Stimulated activated naive CD8-positive, alpha-beta T cell treated with anti-CD3 and anti-CD28 coated beads, Interleukin-15, amount 100 ng/mL, for 72 hours (primary cell): ENCODE results near the gene ALS2CL.

Experiments used
- ATAC-seq: fragments of 150-1000 bp; cut with Tn5 transposase; 2 replicates; pipeline ENCODE4 v1.10.0; 2021; ENCODE audit warnings: mild to moderate bottlenecking, moderate library complexity
- DNase-seq, 2 donors: peaks; one replicate each; pipeline ENCODE4 v3.0.0; 2021 to 2022
- H3K27ac Mint-ChIP-seq, 2 donors: one replicate each; pipeline ENCODE4 v1.8.0; 2022; ENCODE audit warnings: mild to moderate bottlenecking in 2 of 2, mixed read lengths in 2 of 2, moderate library complexity in 2 of 2
- H3K27me3 Mint-ChIP-seq: one replicate; pipeline ENCODE4 v1.8.0; 2022; ENCODE audit warnings: mixed read lengths
- H3K4me1 Mint-ChIP-seq: one replicate; pipeline ENCODE4 v1.8.0; 2022; ENCODE audit warnings: mild to moderate bottlenecking, mixed read lengths
- H3K4me3 Mint-ChIP-seq, 2 donors: one replicate each; pipeline ENCODE4 v1.8.0; 2022; ENCODE audit warnings: mild to moderate bottlenecking in 2 of 2, mixed read lengths in 2 of 2, moderate library complexity in 1 of 2
- H3K9me3 Mint-ChIP-seq, 2 donors: one replicate each; pipeline ENCODE4 v1.8.0; 2022; ENCODE audit warnings: mixed read lengths in 2 of 2

Gene ALS2CL

DNA sequence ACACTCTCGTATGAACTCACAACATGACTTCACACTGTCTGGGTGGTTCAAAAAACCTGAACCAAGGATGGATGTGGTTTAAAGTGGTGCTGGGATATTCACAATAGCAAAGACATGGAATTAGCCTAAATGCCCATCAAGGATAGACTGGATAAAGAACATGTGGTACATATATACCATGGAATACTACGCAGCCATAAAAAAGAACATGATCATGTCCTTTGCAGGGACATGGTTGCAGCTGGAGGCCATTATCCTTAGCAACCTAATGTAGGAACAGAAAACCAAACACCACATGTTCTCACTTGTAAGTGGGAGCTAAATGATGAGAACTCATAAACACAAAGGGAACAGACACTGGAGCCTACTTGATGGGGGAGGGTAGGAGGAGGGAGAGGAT lies 27.5 kb upstream of the ALS2CL start:
- ATAC-seq (no peak), DNase-seq (no peak)
- Mint-ChIP-seq H3K9me3 (no peaks in the 10 kb centered on the region), H3K27me3 (peaks cover 32% of the 10 kb centered on the region), H3K4me1 (no peaks in the 10 kb centered on the region), H3K4me3 (no peak overlapping the region), H3K27ac (no peak overlapping the region)

DNA sequence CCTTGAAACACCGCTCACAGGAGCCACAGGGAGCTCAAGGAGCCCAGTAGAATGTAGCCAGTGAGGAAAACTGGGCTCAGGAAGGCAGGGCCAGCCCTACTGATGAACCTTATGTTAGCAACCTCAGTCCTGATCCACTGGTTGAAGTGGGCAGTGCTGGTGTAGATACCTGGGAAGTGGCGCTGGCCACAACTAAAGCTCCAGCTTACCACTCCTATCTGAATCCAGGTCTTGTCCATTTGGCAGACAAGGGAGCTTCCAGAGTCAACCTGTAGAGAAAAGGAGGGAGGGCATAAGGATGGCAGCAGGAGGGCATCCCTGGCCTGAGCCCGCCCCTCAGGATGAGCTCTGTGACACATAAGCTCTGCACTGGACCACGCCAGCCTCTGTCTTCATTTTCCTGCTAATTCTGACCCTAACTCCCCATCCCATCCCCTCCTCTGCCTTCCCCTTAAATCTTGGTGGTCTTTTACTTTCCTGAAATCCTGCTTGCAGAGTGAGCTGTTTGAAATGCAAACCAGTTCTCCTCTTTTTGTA lies 26.3 kb upstream of the ALS2CL start:
- DNase-seq (no peak), ATAC-seq (no peak)
- Mint-ChIP-seq H3K4me1 (no peaks in the 10 kb centered on the region), H3K9me3 (no peaks in the 10 kb centered on the region), H3K27ac (no peak overlapping the region), H3K27me3 (peaks cover 25% of the 10 kb centered on the region), H3K4me3 (no peak overlapping the region)

DNA sequence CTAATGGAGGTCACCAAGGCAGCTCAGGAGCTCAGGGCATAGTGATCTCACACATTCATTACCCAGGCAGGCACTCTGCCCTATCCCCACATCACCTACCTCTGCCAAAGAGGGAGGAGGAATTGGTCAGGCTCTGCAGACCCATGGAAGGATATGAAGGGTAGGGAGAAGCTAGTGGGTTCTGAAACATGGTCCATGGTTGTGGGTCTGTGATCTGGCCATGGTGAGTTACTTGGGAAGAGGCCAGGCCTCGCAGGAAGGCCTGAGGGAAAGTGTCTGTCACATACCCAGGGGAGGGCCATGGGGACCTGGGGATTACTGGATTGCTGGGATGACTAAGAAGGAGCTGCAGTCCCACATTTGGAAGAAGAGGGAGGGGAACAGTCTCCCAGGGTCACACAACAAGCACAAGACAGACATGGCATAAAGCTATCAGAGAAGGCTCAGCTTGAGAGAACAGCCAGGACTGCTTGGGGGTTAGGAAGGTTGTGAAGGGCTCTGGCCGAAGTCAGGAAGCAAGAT lies 25.6 kb upstream of the ALS2CL start:
- no peak for ATAC-seq
- H3K27ac Mint-ChIP-seq, result no peak overlapping the region
- DNase-seq, result no peak
- no peak overlapping the region for H3K4me3 Mint-ChIP-seq
- H3K9me3 Mint-ChIP-seq, result no peaks in the 10 kb centered on the region
- peaks cover 25% of the 10 kb centered on the region for H3K27me3 Mint-ChIP-seq
- H3K4me1 Mint-ChIP-seq, result no peaks in the 10 kb centered on the region

DNA sequence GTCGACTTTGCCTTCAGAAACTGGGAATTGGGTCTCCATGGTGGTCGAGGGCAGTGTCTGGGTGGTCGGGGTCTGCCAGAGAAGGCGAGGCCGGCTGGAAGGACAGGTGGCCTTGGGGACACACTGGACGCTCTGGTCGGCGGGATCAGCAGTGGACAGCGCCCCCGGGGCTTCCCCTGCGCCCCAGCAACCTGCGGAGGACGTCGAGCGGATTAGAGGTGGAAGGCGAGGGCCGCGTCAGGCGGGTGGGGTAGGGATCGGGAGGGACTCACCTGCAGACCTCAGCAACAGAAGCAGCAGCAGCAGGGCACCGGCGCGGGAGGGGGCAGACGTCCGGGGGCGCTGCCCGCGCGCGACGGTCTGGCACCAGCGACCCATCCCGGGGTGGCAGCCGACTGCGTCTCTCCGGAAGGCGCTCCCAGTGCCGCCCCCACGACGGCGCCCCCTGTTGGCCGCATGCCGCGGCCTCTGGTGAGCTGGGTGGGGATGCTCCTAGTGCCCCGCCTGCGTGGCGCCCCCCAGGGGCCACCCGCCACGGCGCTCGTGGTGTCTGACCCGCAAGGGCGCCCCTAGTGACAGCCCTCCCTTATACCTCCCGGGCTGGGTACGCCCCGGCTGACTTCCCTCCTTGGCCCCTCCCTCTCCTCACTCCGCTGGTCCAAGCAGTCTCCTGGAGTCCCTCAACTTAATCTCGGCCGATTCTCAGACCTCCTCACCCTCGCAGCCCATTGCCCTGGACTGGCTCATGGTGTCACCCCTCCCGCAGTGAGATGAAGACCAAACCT lies 24.2 kb upstream of the ALS2CL start, which contains the start of gene PRSS50:
TSS of gene PRSS50 (minus strand) at position 423 of the 785 bp plus-strand sequence. CDS start at position 378, 45 bp downstream.
- Mint-ChIP-seq H3K4me3 (no peak within 1 kb of the TSS), H3K9me3 (no peaks in the 10 kb centered on the region), H3K27me3 (peaks cover 25% of the 10 kb centered on the region), H3K4me1 (no peaks in the 10 kb centered on the region), H3K27ac (peak within 1 kb of the TSS in 1 of 2 donors; percentile 75)
- DNase-seq (peak in 1 of 2 donors; percentile 41), ATAC-seq (peak; percentile 63)

DNA sequence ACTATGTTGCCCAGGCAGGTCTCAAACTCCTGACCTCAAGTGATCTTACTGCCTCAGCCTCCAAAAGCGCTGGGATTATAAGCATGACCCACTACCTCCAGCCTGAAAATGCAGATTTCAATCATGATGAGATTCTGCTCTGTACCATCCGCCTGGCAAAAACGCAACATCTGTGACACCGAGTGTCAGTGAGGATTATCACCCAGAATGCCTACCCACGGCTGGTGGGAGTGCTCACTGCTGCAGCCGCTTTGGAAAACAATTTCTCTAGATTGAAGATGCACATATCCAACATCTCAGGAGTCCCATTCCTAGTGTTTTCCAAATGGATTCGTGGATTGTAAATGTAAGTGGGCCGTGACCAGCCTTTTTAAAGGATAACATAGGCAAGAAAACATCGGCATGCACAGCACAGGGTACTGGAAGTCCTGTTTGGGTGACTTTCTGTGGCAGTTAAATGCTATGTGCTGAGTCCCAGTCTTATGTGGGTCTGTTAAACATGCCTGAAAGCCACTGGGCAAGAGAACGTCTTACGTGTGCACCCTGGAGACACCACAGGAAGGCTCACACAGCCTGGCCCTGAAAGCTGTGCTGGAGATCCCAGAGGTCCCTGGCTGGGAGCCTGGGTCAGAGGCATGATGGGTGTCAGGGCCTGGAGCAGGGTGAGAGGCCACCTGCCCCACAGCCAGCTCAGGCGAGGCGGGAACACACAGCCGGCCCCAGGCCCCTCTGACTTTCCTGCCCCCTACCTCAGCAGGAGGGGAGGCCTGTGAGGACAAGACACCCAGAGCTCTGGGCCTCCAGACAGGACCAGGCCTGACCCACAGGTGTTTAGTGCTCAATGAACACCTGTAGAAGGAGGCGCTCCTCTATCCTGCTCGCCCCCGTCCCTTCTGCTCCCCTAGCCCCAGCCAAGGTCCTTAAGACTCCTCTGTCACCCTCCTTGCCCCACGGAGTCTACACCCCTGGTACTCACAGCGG lies 23.3 kb upstream of the ALS2CL start:
- Mint-ChIP-seq H3K27me3 (peaks cover 25% of the 10 kb centered on the region), H3K27ac (no peak overlapping the region), H3K9me3 (no peaks in the 10 kb centered on the region), H3K4me3 (no peak overlapping the region), H3K4me1 (no peaks in the 10 kb centered on the region)
- ATAC-seq (no peak), DNase-seq (no peak)

DNA sequence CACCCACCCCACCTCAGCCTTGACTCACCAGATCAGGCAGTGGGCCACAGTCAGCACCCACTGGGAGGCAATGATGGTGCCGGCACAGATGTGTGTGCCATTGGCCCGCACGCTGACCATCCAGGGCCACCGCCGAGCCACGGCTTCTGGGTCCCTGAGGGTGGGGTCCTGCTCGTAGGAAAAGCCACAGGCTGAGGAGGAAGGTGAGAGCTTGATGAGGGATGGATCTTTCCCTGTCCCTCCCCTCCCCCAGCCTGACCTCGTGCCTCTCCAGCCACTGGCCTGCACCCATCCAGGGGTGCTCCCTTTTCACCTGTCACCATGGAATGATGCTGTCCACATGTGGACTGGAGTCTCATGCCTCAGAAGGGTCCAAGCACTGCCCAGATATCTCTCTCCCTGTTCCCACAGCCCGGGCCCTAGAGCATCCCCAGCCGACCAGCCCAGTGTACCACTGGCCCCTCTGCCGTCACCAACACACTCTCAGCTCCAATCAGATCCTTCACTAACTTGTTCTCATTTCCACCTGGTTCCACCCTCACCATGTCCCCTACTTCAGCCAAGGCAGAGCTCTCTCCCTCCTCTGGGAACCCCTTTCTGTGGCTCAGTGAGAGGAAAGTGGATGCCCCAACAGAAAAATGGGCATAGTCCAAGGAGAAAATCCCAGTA lies 22.2 kb upstream of the ALS2CL start:
- H3K9me3 Mint-ChIP-seq, result no peaks in the 10 kb centered on the region
- H3K27ac Mint-ChIP-seq, result peak overlapping the region in 1 of 2 donors; percentile 66
- DNase-seq (no peak), ATAC-seq (no peak)
- no peak overlapping the region for H3K4me3 Mint-ChIP-seq
- H3K4me1 Mint-ChIP-seq, result no peaks in the 10 kb centered on the region
- H3K27me3 Mint-ChIP-seq, result peaks cover 25% of the 10 kb centered on the region

DNA sequence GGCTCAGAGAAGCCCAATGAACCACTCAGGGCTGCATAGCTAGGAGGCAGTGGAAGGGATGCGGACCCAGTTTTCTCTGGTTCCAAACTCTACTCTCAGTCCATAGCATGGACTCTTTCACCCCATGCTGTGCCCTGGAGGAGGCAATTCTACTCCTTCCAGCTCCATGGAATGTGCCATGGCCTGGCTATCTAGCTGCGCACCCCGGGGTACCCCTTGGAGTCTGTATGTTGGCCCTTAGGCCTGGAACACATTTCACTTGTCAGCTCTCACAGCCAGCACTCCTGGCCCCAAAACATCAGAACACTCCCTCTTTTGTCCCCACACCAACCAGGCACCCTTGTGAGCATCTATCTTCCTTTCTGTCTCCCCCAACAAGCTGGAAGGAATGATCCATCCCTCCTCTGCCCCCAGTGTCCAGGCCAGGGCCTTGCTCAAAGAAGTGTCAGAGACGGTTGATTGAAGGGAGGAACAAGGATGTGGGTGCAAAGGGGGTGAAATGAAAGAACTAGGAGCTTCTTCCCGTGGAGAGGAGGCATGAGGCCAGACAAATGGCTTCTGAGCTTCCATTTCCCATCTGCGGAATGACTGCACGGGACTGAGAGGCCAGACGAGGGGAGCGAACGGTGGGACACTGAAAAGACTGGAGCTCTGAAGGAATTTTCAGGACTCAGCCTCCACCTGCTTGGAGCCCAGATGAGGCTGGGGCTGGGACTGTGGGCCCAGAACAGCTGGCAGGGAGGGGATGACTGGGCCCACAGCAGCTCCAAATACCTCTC lies 21.4 kb upstream of the ALS2CL start:
- DNase-seq, result no peak
- H3K27ac Mint-ChIP-seq, result no peak overlapping the region
- H3K4me1 Mint-ChIP-seq, result no peaks in the 10 kb centered on the region
- no peaks in the 10 kb centered on the region for H3K9me3 Mint-ChIP-seq
- H3K4me3 Mint-ChIP-seq, result no peak overlapping the region
- H3K27me3 Mint-ChIP-seq, result peaks cover 25% of the 10 kb centered on the region
- no peak for ATAC-seq

DNA sequence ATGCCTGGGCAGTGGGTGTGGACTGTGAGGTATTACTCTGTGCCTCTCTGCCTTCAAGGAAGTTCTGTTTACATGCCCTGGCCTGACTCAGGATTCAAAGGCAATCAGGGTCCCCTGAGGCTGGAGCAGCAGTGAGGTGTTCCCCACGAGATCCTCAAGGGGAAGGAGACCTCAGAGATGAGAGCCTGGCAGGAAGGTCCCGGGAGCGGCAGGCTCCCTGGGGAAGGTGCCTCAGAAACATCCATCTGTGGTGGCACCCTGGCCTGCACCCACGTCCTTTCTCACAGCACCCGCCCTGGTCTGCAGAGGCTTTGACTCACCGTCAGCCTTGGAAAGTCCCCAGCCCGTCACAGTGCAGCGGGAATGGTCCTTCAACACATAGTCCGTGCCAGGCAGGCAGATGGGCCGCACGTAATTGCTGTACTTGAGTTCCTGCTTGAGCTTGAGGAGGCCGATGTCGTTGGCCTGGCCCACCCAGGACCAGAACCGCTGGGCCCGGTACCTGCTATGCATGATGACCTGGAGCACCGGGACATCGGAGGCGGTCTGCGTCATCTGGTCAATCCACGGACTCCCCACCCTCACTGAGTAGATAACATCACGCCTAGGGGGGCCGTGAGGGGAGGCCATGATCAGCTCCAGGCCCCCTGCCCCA lies 20.5 kb upstream of the ALS2CL start:
- DNase-seq (peak in 1 of 2 donors; percentile 10), ATAC-seq (no peak)
- H3K27me3 Mint-ChIP-seq, result peaks cover 20% of the 10 kb centered on the region
- no peaks in the 10 kb centered on the region for H3K9me3 Mint-ChIP-seq
- H3K4me1 Mint-ChIP-seq, result no peaks in the 10 kb centered on the region
- no peak overlapping the region for H3K4me3 Mint-ChIP-seq
- no peak overlapping the region for H3K27ac Mint-ChIP-seq

DNA sequence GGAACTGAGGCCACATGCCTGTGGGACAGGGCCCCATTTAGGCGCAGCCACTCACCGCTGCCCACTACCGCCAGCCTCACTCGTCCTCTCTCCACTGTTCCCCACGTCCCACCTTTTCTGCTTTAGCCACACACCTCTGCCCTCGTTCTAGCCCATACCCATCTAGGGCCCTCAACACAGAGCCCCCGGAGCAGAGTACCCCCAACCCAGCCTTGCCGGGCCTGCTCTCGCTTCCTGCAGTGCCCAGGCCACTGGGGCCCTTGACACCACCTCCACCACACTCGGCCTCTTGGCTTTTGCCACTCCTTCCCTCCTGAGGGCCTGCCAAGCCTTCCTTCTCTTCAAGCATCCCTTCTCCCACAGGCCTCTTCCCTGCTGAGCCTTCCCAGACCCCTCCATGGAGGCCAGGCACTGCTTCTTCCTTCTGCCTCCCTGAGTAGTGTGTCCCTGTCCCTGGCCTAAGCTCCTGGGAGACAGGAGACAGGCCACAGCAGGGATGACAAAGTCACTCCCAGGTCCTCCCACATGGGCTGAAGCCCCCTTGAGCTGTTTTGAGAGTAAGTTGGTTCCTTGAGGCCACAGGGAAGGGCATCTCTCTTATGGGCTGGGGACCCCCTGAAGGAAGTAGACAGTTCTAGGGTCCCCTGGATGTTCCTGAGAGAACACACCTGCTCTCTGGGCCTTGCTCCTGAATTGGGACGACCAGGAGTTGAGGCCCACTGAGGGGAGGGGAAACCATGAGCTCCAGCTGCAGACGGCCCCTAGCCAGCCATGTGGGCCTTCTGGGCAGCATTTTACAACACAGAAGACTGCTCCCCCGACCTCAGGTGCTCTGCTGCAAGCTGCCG lies 19.8 kb upstream of the ALS2CL start:
- no peaks in the 10 kb centered on the region for H3K9me3 Mint-ChIP-seq
- H3K4me3 Mint-ChIP-seq, result no peak overlapping the region
- peak in 1 of 2 donors; percentile 7 for DNase-seq
- H3K4me1 Mint-ChIP-seq, result no peaks in the 10 kb centered on the region
- peaks cover 13% of the 10 kb centered on the region for H3K27me3 Mint-ChIP-seq
- ATAC-seq, result no peak
- peak overlapping the region; percentile 60 to 81 for H3K27ac Mint-ChIP-seq

DNA sequence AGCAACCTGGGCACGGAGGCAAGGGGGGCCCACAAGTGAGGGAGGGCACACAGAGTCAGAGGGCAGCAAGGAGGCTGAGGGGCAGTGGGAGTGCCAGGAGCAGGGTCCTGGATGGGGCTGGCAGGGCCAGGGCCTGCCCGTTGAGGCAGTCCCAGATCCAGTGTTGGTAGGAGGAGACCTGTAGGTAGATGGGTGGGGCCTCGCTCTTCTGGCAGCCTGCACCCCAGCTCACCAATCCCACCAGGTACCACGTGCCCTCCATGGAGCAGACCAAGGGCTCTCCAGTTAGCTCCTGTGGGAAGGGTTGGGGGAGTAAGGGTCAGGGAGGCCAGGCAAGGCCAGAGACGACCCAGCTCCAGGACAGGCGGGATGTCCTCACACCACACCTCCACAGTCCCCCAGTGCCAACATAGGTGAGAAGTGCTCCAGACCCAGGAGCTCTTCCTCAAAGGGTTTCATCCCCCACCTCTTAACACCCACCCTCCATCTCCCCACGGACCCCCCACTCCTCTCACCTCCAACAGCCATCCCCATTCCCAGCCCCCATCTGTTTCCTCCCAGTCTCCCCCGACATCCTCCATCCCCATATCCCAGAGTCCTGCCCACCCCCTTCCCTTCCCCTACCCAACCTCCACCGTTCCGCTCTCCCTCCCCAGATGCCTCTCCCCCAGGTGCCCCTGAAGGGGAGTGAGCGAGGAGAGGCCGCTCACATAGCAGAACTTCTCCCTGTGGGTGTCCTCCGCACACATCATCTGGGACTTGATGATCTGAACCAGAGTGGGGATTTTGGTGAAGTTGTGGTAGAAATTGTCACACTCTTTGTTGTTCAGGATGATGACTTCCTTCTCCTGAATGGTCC lies 18.9 kb upstream of the ALS2CL start:
- Mint-ChIP-seq H3K27me3 (peaks cover 4% of the 10 kb centered on the region), H3K27ac (peak overlapping the region in 1 of 2 donors; percentile 16), H3K4me3 (no peak overlapping the region), H3K4me1 (no peaks in the 10 kb centered on the region), H3K9me3 (no peaks in the 10 kb centered on the region)
- ATAC-seq (no peak), DNase-seq (peak in 1 of 2 donors; percentile 5)

DNA sequence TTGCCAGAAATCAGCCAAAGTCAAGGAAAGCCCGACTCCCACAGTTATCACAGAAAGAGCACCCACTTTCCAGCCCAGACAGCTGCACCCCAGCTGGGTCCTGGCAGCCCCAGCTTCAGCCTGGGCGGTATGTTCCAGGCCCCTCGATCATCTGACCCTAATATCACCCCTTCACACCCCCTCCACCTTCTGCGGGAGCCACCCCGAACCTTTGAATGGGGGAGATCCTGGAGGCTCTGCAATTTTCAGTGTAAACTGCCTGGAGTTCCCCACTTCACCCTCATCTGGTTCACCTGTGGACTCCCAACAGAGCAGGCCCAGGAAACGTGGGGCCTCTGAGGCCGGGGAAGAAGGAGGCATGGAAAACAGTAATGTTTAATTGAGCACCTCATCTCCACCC lies 18.3 kb upstream of the ALS2CL start:
- Mint-ChIP-seq H3K4me3 (no peak overlapping the region), H3K27ac (no peak overlapping the region), H3K27me3 (no peaks in the 10 kb centered on the region), H3K4me1 (no peaks in the 10 kb centered on the region), H3K9me3 (no peaks in the 10 kb centered on the region)
- no peak for ATAC-seq
- peak in 1 of 2 donors; percentile 3 for DNase-seq

DNA sequence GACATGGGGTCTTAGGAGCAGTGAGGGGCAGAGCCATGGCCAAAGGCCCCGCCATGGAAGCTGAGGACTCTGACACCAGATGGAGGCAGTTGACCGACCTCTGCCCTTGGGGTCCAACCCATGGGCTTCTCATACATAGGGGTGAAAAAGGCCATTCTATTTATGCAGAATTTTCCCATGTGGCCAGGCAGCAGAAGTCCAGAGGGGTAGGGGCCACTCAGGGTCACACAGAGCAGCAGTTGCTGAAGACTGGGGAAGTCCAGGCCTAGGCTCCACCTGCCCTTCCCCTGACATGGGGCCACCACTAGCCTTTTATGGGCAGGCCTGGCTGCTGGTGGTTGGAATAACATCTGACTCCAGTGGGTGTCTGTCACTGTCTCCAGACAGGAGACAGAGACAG lies 17.8 kb upstream of the ALS2CL start:
- H3K4me1 Mint-ChIP-seq, result no peaks in the 10 kb centered on the region
- no peaks in the 10 kb centered on the region for H3K9me3 Mint-ChIP-seq
- DNase-seq (peak in 1 of 2 donors; percentile 5), ATAC-seq (no peak)
- no peaks in the 10 kb centered on the region for H3K27me3 Mint-ChIP-seq
- no peak overlapping the region for H3K27ac Mint-ChIP-seq
- no peak overlapping the region for H3K4me3 Mint-ChIP-seq
